Thyroid gland (tissue), 4 donors: ENCODE data around the gene FRMD8. TPM values are rescaled to one million over a fixed set of nuclear protein-coding genes. Genes with fewer than 3 reads are reported as not detected.
A peak's percentile ranks its signal among the peaks of the same experiment; 100 is the strongest.

Source experiments
- DNase-seq, 2 donors: peaks; one replicate each; pipeline ENCODE4 v3.0.0-alpha.2; 2019
- H3K27ac ChIP-seq, 3 donors: fragments of 200-600 bp; sonication (generic); 1 replicate in 2 of 3; 2 replicates in 1 of 3; pipeline ENCODE4 v1.5.1; 2016 to 2019; ENCODE audit warnings: mild to moderate bottlenecking in 1 of 3, moderate library complexity in 1 of 3
- H3K27me3 ChIP-seq: fragments of 200-600 bp; sonication (generic); one replicate; pipeline ENCODE4 v1.5.1; 2019
- H3K36me3 ChIP-seq, 2 donors: fragments of 200-600 bp; sonication (generic); one replicate each; pipeline ENCODE4 v1.5.1; 2016 to 2019
- H3K4me1 ChIP-seq, 2 donors: fragments of 200-600 bp; sonication (generic); one replicate each; pipeline ENCODE4 v1.5.1; 2017 to 2019
- H3K4me3 ChIP-seq, 3 donors: fragments of 200-600 bp; sonication (generic); replicated peaks in 1 of 3; 1 replicate in 2 of 3; 2 replicates in 1 of 3; pipeline ENCODE4 v1.5.1; 2016; ENCODE audit warnings: mild to moderate bottlenecking in 1 of 3
- H3K9me3 ChIP-seq: fragments of 200-600 bp; sonication (generic); one replicate; pipeline ENCODE4 v1.5.1; 2017
- POLR2A ChIP-seq, 2 donors: fragments of 450-650 bp; IDR thresholded peaks; one replicate each; pipeline ENCODE4 v1.6.1; 2017; ENCODE audit warnings: antibody characterized with exemption in 2 of 2, mild to moderate bottlenecking in 2 of 2, moderate library complexity in 1 of 2
- WGBS, 2 donors: methylation state at CpG; one replicate each; pipeline ENCODE4 v1.1.5; 2017; 5-methylcytosine and 5-hydroxymethylcytosine counted together
- intact Hi-C: fragments of 100-400 bp; cut with DNase I; formaldehyde crosslinking; loops from one replicate; pipeline ENCODE4 v1.15.1; 2023
- total RNA-seq, 4 donors: library from RNA; depleted of rRNA; stranded (reverse); fragments of >200 nt; gene quantifications; one replicate each; pipeline ENCODE4 v1.2.3, GENCODE V29; 2016
- TF ChIP-seq, protein P1 (sequence below), 6 experiments: fragments of 200-600 bp in 3 of 6; fragments of 450-650 bp in 3 of 6; sonication (generic) in 3 of 6; IDR thresholded peaks; one replicate each; pipeline ENCODE4 v1.5.1; 2016 to 2019; ENCODE audit warnings: antibody characterized with exemption in 6 of 6, mild to moderate bottlenecking in 2 of 6, inconsistent platforms in 1 of 6, moderate library complexity in 1 of 6

Gene FRMD8
- total RNA-seq, 4 donors from 2014 or later: 22.5 to 44.9 (median 31.0) TPM

GRCh38 chr11:65438257-65439151, 52.1 kb downstream of the FRMD8 start:
- Histone ChIP-seq H3K27me3 (no peaks in the 10 kb centered on the region), H3K36me3 (peaks cover 36 to 39% of the 10 kb centered on the region in 2 donors), H3K4me3 (no peak overlapping the region), H3K4me1 (peaks cover 75 to 88% of the 10 kb centered on the region in 2 donors), H3K9me3 (no peaks in the 10 kb centered on the region), H3K27ac (peak overlapping the region; percentile 82 to 100 (median 87))
- intact Hi-C loops: no loop called here
- DNase-seq: no peak
- no peak for TF ChIP-seq POLR2A (IDR thresholded peaks at IDR 0.05)
- TF ChIP-seq, protein P1, sequence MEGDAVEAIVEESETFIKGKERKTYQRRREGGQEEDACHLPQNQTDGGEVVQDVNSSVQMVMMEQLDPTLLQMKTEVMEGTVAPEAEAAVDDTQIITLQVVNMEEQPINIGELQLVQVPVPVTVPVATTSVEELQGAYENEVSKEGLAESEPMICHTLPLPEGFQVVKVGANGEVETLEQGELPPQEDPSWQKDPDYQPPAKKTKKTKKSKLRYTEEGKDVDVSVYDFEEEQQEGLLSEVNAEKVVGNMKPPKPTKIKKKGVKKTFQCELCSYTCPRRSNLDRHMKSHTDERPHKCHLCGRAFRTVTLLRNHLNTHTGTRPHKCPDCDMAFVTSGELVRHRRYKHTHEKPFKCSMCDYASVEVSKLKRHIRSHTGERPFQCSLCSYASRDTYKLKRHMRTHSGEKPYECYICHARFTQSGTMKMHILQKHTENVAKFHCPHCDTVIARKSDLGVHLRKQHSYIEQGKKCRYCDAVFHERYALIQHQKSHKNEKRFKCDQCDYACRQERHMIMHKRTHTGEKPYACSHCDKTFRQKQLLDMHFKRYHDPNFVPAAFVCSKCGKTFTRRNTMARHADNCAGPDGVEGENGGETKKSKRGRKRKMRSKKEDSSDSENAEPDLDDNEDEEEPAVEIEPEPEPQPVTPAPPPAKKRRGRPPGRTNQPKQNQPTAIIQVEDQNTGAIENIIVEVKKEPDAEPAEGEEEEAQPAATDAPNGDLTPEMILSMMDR (IDR thresholded peaks at IDR 0.05): no peak
- WGBS, 2 donors: 91 to 93% methylated on average over 9 of the region's 9 CpGs

DNA sequence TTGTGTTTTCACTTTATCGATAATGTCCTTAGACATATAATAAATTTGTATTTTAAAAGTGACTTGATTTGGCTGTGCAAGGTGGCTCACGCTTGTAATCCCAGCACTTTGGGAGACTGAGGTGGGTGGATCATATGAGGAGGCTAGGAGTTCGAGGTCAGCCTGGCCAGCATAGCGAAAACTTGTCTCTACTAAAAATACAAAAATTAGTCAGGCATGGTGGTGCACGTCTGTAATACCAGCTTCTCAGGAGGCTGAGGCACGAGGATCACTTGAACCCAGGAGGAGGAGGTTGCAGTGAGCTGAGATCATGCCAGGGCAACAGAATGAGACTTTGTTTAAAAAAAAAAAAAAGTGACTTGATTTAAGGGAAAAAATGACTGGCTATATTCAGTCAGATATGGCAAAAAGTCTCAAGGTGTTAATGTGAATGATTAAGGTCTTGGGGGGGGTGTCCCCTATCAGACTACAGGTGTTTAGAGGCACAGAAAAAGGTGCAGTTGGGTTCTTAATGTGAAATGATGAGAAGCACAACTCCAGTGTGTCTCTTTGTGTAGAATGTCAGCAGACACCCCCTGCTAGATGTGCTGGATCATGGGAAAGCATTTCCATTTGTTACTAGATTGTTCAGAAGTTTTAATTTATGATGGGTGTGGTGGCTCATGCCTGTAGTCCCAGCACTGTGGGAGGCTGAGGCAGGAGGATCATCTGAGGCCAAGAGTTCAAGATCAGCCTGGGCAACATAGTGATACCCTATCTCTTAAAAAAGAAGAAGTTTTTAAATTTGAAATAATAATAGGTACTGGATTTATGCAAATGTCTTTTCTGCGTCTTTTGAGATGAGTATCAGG, 53.1 kb downstream of the FRMD8 start:
- DNase-seq: peak in 1 of 2 donors; percentile 40
- intact Hi-C loops: no loop called here
- Histone ChIP-seq H3K9me3 (no peaks in the 10 kb centered on the region), H3K4me1 (peaks cover 66 to 82% of the 10 kb centered on the region in 2 donors), H3K27me3 (no peaks in the 10 kb centered on the region), H3K4me3 (no peak overlapping the region), H3K27ac (peak overlapping the region; percentile 82 to 100 (median 87)), H3K36me3 (peaks cover 39 to 42% of the 10 kb centered on the region in 2 donors)
- peak in 1 of 2 donors; percentile 2 for TF ChIP-seq POLR2A (IDR thresholded peaks at IDR 0.05)
- TF ChIP-seq, protein P1 (IDR thresholded peaks at IDR 0.05): no peak
- WGBS, 2 donors: 68 to 80% methylated on average over 7 of the region's 7 CpGs

GRCh38 chr11:65440831-65441499, 54.5 kb downstream of the FRMD8 start:
- Histone ChIP-seq H3K9me3 (no peaks in the 10 kb centered on the region), H3K27ac (peak overlapping the region; percentile 82 to 100 (median 87)), H3K4me3 (no peak overlapping the region), H3K4me1 (peaks cover 53 to 69% of the 10 kb centered on the region in 2 donors), H3K36me3 (peaks cover 28 to 29% of the 10 kb centered on the region in 2 donors), H3K27me3 (no peaks in the 10 kb centered on the region)
- intact Hi-C loops: no loop called here
- WGBS, 2 donors: 40 to 43% methylated on average over 8 of the region's 8 CpGs
- peak; percentile 58 to 65 for DNase-seq
- TF ChIP-seq, protein P1 (IDR thresholded peaks at IDR 0.05): no peak
- peak in 1 of 2 donors; percentile 26 for TF ChIP-seq POLR2A (IDR thresholded peaks at IDR 0.05)

- TF ChIP-seq, protein P1 (IDR thresholded peaks at IDR 0.05): no peak
- peak in 1 of 2 donors; percentile 11 for TF ChIP-seq POLR2A (IDR thresholded peaks at IDR 0.05)
- intact Hi-C loops: no loop called here
- Histone ChIP-seq H3K4me3 (no peak overlapping the region), H3K27me3 (no peaks in the 10 kb centered on the region), H3K36me3 (peaks cover 16 to 20% of the 10 kb centered on the region in 2 donors), H3K4me1 (peaks cover 41 to 51% of the 10 kb centered on the region in 2 donors), H3K27ac (peak overlapping the region; percentile 82 to 100 (median 87)), H3K9me3 (no peaks in the 10 kb centered on the region)
- WGBS, 2 donors: 64 to 77% methylated on average over 9 of the region's 9 CpGs
- DNase-seq: peak; percentile 36 to 53
Measured at GRCh38 chr11:65442842-65443331, 56.5 kb downstream of the FRMD8 start.
